ENCODE measurements around the gene SEPTIN11. TPM values are rescaled to one million over a fixed set of nuclear protein-coding genes. Genes with fewer than 3 reads are reported as not detected.

Gene SEPTIN11
- total and polyA plus RNA-seq, 2 experiments from 2014 or later = 488 to 867 TPM

DNA sequence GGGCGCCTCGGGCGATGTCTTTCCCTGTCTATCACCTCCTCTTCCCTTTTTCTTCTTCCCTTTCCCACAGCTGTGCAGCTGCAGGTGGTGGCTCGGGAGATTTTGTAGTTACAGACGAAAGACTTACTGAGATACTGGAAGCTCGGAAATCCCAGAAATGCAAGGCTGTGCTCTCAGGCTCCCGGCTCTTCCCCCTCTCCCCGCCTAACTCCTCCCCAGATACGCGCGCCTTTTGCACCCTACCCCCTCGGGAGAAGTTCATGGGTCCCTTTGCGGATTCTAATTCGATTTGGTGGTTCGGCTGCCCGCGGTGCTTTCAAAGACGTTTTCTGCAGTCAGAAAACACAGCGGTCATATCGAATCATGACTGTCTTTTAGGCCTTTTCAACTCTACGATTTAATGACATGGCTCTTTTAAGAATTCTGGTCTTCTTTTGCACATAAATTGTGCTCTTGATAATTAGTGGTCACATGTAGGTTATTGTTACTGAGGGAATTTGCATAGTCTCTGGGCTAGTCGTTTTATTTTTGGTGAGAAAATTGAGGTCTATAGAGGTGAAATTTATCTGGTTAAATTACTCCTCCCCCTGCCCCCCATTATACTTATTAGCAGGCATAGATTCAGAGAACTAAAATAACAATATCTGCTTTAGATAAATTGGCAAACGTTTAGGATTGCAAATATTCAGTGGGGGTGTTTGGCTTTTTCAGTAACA is 1.6 kb downstream of the SEPTIN11 start:
- Histone ChIP-seq H3K9me3 (ENCODE audit: low read depth) (no peaks in the 10 kb centered on the region), H3K4me1 (ENCODE audit: insufficient read depth) (peaks cover 62% of the 10 kb centered on the region), H3K4me2 (ENCODE audit: unreplicated experiment) (peak overlapping the region; percentile 94), H3K27ac (peak overlapping the region; percentile 88), H3F3A (ENCODE audit: insufficient read depth) (peaks cover 40% of the 10 kb centered on the region), H3K9ac (peak overlapping the region; percentile 97), H3K36me3 (ENCODE audit: low read depth) (peaks cover 19% of the 10 kb centered on the region), H3K4me3 (peak overlapping the region; percentile 96), H3K27me3 (replicated peaks; ENCODE audit: insufficient read depth) (no peaks in the 10 kb centered on the region), H2AFZ (no peak overlapping the region), H3K79me2 (ENCODE audit: insufficient read depth) (peaks cover 100% of the 10 kb centered on the region), H4K20me1 (ENCODE audit: insufficient read depth) (peaks cover 18% of the 10 kb centered on the region; the same call in 1 of the 2 replicates), H3K9me2 (ENCODE audit: insufficient read depth) (no peaks in the 10 kb centered on the region)
- in situ Hi-C loops (cut with MboI) = no loop called here
- 0 to 1% methylated on average over 19 to 23 of the region's 23 CpGs for WGBS, 2 experiments (ENCODE audit: low coverage in 1 of 2, low lambda C conversion rate in 2 of 2, missing lambda C conversion rate in 2 of 2)
- peak; percentile 58 for DNase-seq
- TF ChIP-seq EZH2 (IDR thresholded peaks at IDR 0.05; ENCODE audit: insufficient read depth, poor library complexity, severe bottlenecking) (no peak), EZH2phosphoT487 (IDR thresholded peaks at IDR 0.05; ENCODE audit: insufficient read depth, low read depth) (no peak)

GRCh38 chr4:76951672-76952010 is 2.1 kb downstream of the SEPTIN11 start:
- peaks cover 100% of the 10 kb centered on the region for H3K79me2 ChIP-seq (ENCODE audit: insufficient read depth)
- peaks cover 44% of the 10 kb centered on the region for H3F3A ChIP-seq (ENCODE audit: insufficient read depth)
- DNase-seq = peak; percentile 45
- H3K4me1 ChIP-seq (ENCODE audit: insufficient read depth) = peaks cover 62% of the 10 kb centered on the region
- TF ChIP-seq EZH2phosphoT487 (IDR thresholded peaks at IDR 0.05; ENCODE audit: insufficient read depth, low read depth) = no peak
- TF ChIP-seq EZH2 (IDR thresholded peaks at IDR 0.05; ENCODE audit: insufficient read depth, poor library complexity, severe bottlenecking) = no peak
- peaks cover 15% of the 10 kb centered on the region; the same call in 1 of the 2 replicates for H3K36me3 ChIP-seq (ENCODE audit: low read depth)
- in situ Hi-C loops (cut with MboI) = no loop called here
- peak overlapping the region; percentile 97 for H3K9ac ChIP-seq
- H3K4me3 ChIP-seq = peak overlapping the region; percentile 96
- no peak overlapping the region for H2AFZ ChIP-seq
- no peaks in the 10 kb centered on the region for H3K9me3 ChIP-seq (ENCODE audit: low read depth)
- H4K20me1 ChIP-seq (ENCODE audit: insufficient read depth) = peaks cover 18% of the 10 kb centered on the region; the same call in 1 of the 2 replicates
- WGBS, 2 experiments (ENCODE audit: low coverage in 1 of 2, low lambda C conversion rate in 2 of 2, missing lambda C conversion rate in 2 of 2) = 38% methylated on average over 5 of the region's 5 CpGs
- peak overlapping the region; percentile 88 for H3K27ac ChIP-seq
- H3K4me2 ChIP-seq (ENCODE audit: unreplicated experiment) = peak overlapping the region; percentile 94
- H3K9me2 ChIP-seq (ENCODE audit: insufficient read depth) = no peaks in the 10 kb centered on the region
- no peaks in the 10 kb centered on the region for H3K27me3 ChIP-seq (replicated peaks; ENCODE audit: insufficient read depth)

GRCh38 chr4:76952071-76952470 is 2.5 kb downstream of the SEPTIN11 start:
- no peak for DNase-seq

DNA sequence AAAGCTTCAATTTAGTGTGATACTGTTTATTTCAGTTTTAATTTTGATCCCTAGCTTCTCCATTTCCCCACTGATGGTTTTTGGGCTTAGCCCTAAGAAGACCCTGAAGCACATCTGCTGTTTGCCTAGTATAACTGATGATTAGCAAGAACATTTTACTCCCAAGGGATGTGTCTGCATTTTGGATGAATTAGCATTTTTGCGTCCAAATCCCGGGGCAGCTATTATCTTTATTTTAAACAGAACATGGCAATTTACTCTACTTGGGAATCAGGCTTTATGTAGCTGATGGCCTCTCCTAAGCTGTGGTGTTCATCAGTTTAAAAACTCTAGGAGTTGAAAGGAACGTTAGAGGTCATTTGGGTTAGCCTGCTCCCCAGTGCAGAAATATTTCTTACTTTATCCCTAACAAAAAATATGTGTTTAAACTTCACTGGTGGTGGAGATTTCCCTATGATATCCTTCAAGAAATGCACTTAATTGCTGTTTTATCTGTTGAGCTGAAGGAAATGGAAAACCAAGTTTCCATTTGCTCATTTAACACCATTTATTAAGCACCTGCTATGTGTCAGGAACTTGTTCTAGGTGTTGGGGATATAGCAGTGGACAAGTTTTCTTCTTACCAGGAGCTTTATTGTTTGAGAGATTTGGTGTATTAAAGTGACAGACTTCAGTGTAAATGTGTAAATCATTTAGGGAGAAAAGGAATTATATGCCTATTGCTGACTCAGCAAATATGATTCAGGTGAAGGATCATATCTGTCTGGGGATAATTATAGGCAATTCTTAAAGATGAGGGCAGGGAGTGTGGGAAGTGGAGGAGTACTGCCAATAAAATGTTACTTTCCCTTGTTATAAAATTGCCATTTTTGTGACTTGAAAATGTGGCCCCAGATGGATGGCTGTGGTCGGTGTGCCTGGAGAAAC is 3.4 kb downstream of the SEPTIN11 start:
- peak overlapping the region; percentile 96 for H3K4me3 ChIP-seq
- no peaks in the 10 kb centered on the region for H3K9me3 ChIP-seq (ENCODE audit: low read depth)
- TF ChIP-seq EZH2 (IDR thresholded peaks at IDR 0.05; ENCODE audit: insufficient read depth, poor library complexity, severe bottlenecking) = no peak
- TF ChIP-seq EZH2phosphoT487 (IDR thresholded peaks at IDR 0.05; ENCODE audit: insufficient read depth, low read depth) = no peak
- H3K36me3 ChIP-seq (ENCODE audit: low read depth) = peaks cover 20% of the 10 kb centered on the region; the same call in 1 of the 2 replicates
- peak overlapping the region; percentile 88 for H3K27ac ChIP-seq
- H3F3A ChIP-seq (ENCODE audit: insufficient read depth) = peaks cover 50% of the 10 kb centered on the region
- H3K4me1 ChIP-seq (ENCODE audit: insufficient read depth) = peaks cover 54% of the 10 kb centered on the region
- in situ Hi-C loops (cut with MboI) = no loop called here
- H4K20me1 ChIP-seq (ENCODE audit: insufficient read depth) = peaks cover 19% of the 10 kb centered on the region; the same call in 1 of the 2 replicates
- peak; percentile 34 for DNase-seq
- no peak overlapping the region for H2AFZ ChIP-seq
- H3K4me2 ChIP-seq (ENCODE audit: unreplicated experiment) = peak overlapping the region; percentile 94
- peak overlapping the region; percentile 97 for H3K9ac ChIP-seq
- no peaks in the 10 kb centered on the region for H3K27me3 ChIP-seq (replicated peaks; ENCODE audit: insufficient read depth)
- no peaks in the 10 kb centered on the region for H3K9me2 ChIP-seq (ENCODE audit: insufficient read depth)
- WGBS, 2 experiments (ENCODE audit: low coverage in 1 of 2, low lambda C conversion rate in 2 of 2, missing lambda C conversion rate in 2 of 2) = 30 to 31% methylated on average over 4 of the region's 4 CpGs
- peaks cover 100% of the 10 kb centered on the region for H3K79me2 ChIP-seq (ENCODE audit: insufficient read depth)

More at GRCh38 chr4:76952071-76952470, 2.5 kb downstream of the SEPTIN11 start:
- Histone ChIP-seq H3K9me3 (ENCODE audit: low read depth) (no peaks in the 10 kb centered on the region), H3K9me2 (ENCODE audit: insufficient read depth) (no peaks in the 10 kb centered on the region), H3K9ac (peak overlapping the region; percentile 97), H2AFZ (no peak overlapping the region), H3K79me2 (ENCODE audit: insufficient read depth) (peaks cover 100% of the 10 kb centered on the region), H3F3A (ENCODE audit: insufficient read depth) (peaks cover 44% of the 10 kb centered on the region), H3K27me3 (replicated peaks; ENCODE audit: insufficient read depth) (no peaks in the 10 kb centered on the region), H4K20me1 (ENCODE audit: insufficient read depth) (peaks cover 18% of the 10 kb centered on the region; the same call in 1 of the 2 replicates), H3K27ac (peak overlapping the region; percentile 88), H3K36me3 (ENCODE audit: low read depth) (peaks cover 15% of the 10 kb centered on the region; the same call in 1 of the 2 replicates), H3K4me2 (ENCODE audit: unreplicated experiment) (peak overlapping the region; percentile 94), H3K4me1 (ENCODE audit: insufficient read depth) (peaks cover 60% of the 10 kb centered on the region), H3K4me3 (peak overlapping the region; percentile 96)
- TF ChIP-seq EZH2 (IDR thresholded peaks at IDR 0.05; ENCODE audit: insufficient read depth, poor library complexity, severe bottlenecking) (no peak), EZH2phosphoT487 (IDR thresholded peaks at IDR 0.05; ENCODE audit: insufficient read depth, low read depth) (no peak)
- in situ Hi-C loops (cut with MboI) = no loop called here
- WGBS, 2 experiments (ENCODE audit: low coverage in 1 of 2, low lambda C conversion rate in 2 of 2, missing lambda C conversion rate in 2 of 2) = 86 to 89% methylated on average over 4 of the region's 4 CpGs
